Measurements from ENCODE around the gene HMG20B.

The HMG20B gene

DNA sequence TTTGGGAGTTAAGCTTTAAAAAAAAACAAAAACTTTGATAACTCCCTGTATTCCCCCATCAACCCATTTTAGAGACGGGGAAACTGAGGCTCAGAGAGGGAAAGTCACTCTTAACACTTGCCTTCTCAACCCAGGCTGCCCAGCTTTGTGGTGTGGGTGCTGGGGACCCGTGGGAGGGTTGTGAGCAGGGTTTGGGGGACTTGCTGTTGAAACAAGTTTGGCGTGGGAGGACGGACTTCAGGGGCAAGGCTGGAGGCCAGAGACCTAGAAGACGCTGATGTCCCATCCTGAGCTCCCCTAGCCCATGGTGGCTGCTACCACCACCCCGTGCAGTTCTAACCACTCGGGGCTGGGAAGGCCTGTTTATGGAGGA is 54.6 kb downstream of the HMG20B start:
- ATAC-seq (ENCODE audit: low read depth) (no peak), DNase-seq (ENCODE audit: low spot score) (no peak)
- Histone ChIP-seq H3K27me3 (ENCODE audit: insufficient read depth, poor library complexity, severe bottlenecking) (no peaks in the 10 kb centered on the region), H3K9me3 (ENCODE audit: severe bottlenecking) (no peaks in the 10 kb centered on the region), H3K27ac (ENCODE audit: poor library complexity, severe bottlenecking) (peak overlapping the region; percentile 59), H3K4me3 (ENCODE audit: severe bottlenecking) (no peak overlapping the region), H3K36me3 (ENCODE audit: low read depth) (0 out of 2 replicates have a peak, but pooled peaks cover 4% of the 10 kb centered on the region), H3K4me1 (ENCODE audit: insufficient read depth, poor library complexity, severe bottlenecking) (peaks cover 5% of the 10 kb centered on the region)
- TF ChIP-seq CTCF (IDR thresholded peaks at IDR 0.05; ENCODE audit: poor library complexity, severe bottlenecking), result no peak
